Endothelial cell of umbilical vein (primary cell): ENCODE measurements around the gene CNTN5. TPM values are rescaled to one million over a fixed set of nuclear protein-coding genes. Genes with fewer than 3 reads are reported as not detected.

Experiments used
- BruUV-seq: library from RNA; stranded (reverse); fragments of 400-500 nt; replicated peaks from 2 replicates; lab custom pipeline; 2021; lab: Mats Ljungman, UMichigan
- CTCF ChIA-PET: fragments of 300-600, 350-600 bp; sonication (Branson Sonifier 250); formaldehyde crosslinking; loops from one replicate; lab custom pipeline; 2021; ENCODE audit warnings: antibody characterized with exemption, inconsistent platforms; lab: Charles Lee
- POLR2A ChIA-PET: fragments of 300-600, 350-600 bp; sonication (Branson Sonifier 250); formaldehyde crosslinking; loops from one replicate; lab custom pipeline; 2021; ENCODE audit warnings: antibody characterized with exemption, inconsistent platforms; lab: Charles Lee
- DNase-seq: peaks from one replicate; pipeline ENCODE4 v3.0.0-alpha.2; 2011; ENCODE audit warnings: low read depth, low spot score
- FAIRE-seq: peaks from 2 replicates; lab custom pipeline; 2011; peaks lifted over from hg19 to GRCh38; lab: Jason Lieb, UNC
- H2AFZ ChIP-seq: 2 replicates; pipeline ENCODE4 v1.6.0; 2012; ENCODE audit warnings: low read depth, low read length, control low read depth, inconsistent platforms
- H3K27ac ChIP-seq: 2 replicates; pipeline ENCODE4 v1.5.1; 2011; ENCODE audit warnings: low read depth, mild to moderate bottlenecking, control low read depth, low read length, moderate library complexity; ENCODE audit not compliant: insufficient read depth
- H3K27me3 ChIP-seq, 2 experiments: 2 replicates each; pipeline versions ENCODE4 v1.6.0 to v1.6.1; 2011; ENCODE audit warnings: low read length in 2 of 2, mixed read lengths in 1 of 2; ENCODE audit not compliant: control insufficient read depth in 2 of 2, insufficient read depth in 2 of 2
- H3K36me3 ChIP-seq, 2 experiments: 2 replicates in 1 of 2; 3 replicates in 1 of 2; pipeline ENCODE4 v1.5.1; 2011; ENCODE audit warnings: low read length in 2 of 2, mild to moderate bottlenecking in 1 of 2, moderate library complexity in 1 of 2; ENCODE audit not compliant: control insufficient read depth in 2 of 2, insufficient read depth in 2 of 2; ENCODE audit errors: extremely low read depth in 1 of 2
- H3K4me1 ChIP-seq: 3 replicates; pipeline ENCODE4 v1.5.1; 2011; ENCODE audit warnings: mild to moderate bottlenecking, low read length; ENCODE audit not compliant: control insufficient read depth, insufficient read depth; ENCODE audit errors: extremely low read depth
- H3K4me2 ChIP-seq: 2 replicates; pipeline ENCODE4 v1.6.1; 2011; ENCODE audit warnings: low read length, control low read depth, mixed read lengths; ENCODE audit not compliant: insufficient read depth
- H3K4me3 ChIP-seq, 3 experiments: fragments of 200-600 bp in 1 of 3; sonication (generic), shearing (Covaris generic) in 1 of 3; replicated peaks in 1 of 3; 2 replicates each; pipeline ENCODE4 v1.5.1; 2011 to 2016; ENCODE audit warnings: control low read depth in 3 of 3, low read length in 3 of 3, mild to moderate bottlenecking in 2 of 3, inconsistent platforms in 1 of 3, low read depth in 1 of 3, moderate library complexity in 1 of 3; ENCODE audit not compliant: insufficient read depth in 1 of 3
- H3K79me2 ChIP-seq: 2 replicates; pipeline ENCODE4 v1.6.0; 2012; ENCODE audit warnings: low read length, inconsistent platforms; ENCODE audit not compliant: control insufficient read depth, insufficient read depth
- H3K9ac ChIP-seq: replicated peaks from 2 replicates; pipeline ENCODE3; 2011; ENCODE audit warnings: low read length, control low read depth; ENCODE audit not compliant: insufficient read depth; ENCODE audit errors: extremely low read depth
- H3K9me1 ChIP-seq: replicated peaks from 3 replicates; pipeline ENCODE4 v1.6.0; 2011; ENCODE audit warnings: mild to moderate bottlenecking, low read length; ENCODE audit not compliant: control insufficient read depth, insufficient read depth; ENCODE audit errors: extremely low read depth
- H3K9me3 ChIP-seq: replicated peaks from 2 replicates; pipeline ENCODE4 v1.5.1; 2012; ENCODE audit warnings: low read length, inconsistent platforms; ENCODE audit not compliant: control insufficient read depth, insufficient read depth
- H4K20me1 ChIP-seq: replicated peaks from 2 replicates; pipeline ENCODE3; 2011; ENCODE audit warnings: mild to moderate bottlenecking, low read length; ENCODE audit not compliant: control insufficient read depth, insufficient read depth; ENCODE audit errors: extremely low read depth
- EZH2 ChIP-seq: IDR thresholded peaks from 2 replicates; pipeline ENCODE4 v1.6.1; 2012; ENCODE audit warnings: borderline replicate concordance, low read depth, mild to moderate bottlenecking, moderate library complexity, low read length, inconsistent platforms; ENCODE audit not compliant: severe bottlenecking
- FOS ChIP-seq: IDR thresholded peaks from 2 replicates; pipeline ENCODE4 v1.6.1; 2011; ENCODE audit warnings: mild to moderate bottlenecking, low read length, moderate library complexity, borderline replicate concordance; ENCODE audit not compliant: insufficient read depth
- GATA2 ChIP-seq: IDR thresholded peaks from 2 replicates; pipeline ENCODE4 v1.7.0; 2011; ENCODE audit warnings: low read depth, mild to moderate bottlenecking, moderate library complexity, mixed read lengths, low read length; ENCODE audit not compliant: insufficient read length, insufficient read depth
- JUN ChIP-seq: IDR thresholded peaks from 2 replicates; pipeline ENCODE4 v1.6.1; 2011; ENCODE audit warnings: borderline replicate concordance, low read depth; ENCODE audit not compliant: insufficient read length, insufficient read depth
- MAX ChIP-seq: IDR thresholded peaks from 2 replicates; pipeline ENCODE4 v1.6.1; 2011; ENCODE audit not compliant: insufficient read depth, insufficient read length
- MYC ChIP-seq: IDR thresholded peaks from one replicate; pipeline ENCODE4 v1.6.1; 2011; ENCODE audit warnings: mild to moderate bottlenecking, low read depth, low read length
- POLR2A ChIP-seq: IDR thresholded peaks from 2 replicates; pipeline ENCODE4 v1.6.1; 2012; ENCODE audit warnings: low read depth, mild to moderate bottlenecking, control low read depth, low read length
- POLR2AphosphoS5 ChIP-seq: IDR thresholded peaks from 2 replicates; pipeline ENCODE4 v1.6.1; 2012; ENCODE audit warnings: low read depth, mild to moderate bottlenecking, control low read depth, low read length, moderate library complexity; ENCODE audit not compliant: insufficient read depth
- dilution Hi-C: fragments of 300-500 bp; cut with MboI; formaldehyde crosslinking; loops from one replicate; pipeline ENCODE4 v1.15.0; 2019; ENCODE audit warnings: low sequenced_read_pairs; ENCODE audit not compliant: extremely low pct_ligation_motif_present
- intact Hi-C: fragments of 100-400 bp; cut with micrococcal nuclease; formaldehyde crosslinking; loops from one replicate; pipeline ENCODE4 v1.10.0; 2022
- polyA plus RNA-seq, 4 experiments: library from polyadenylated mRNA; depleted of rRNA in 3 of 4; stranded (reverse) in 3 of 4; unstranded in 1 of 4; fragments of >200 nt; gene quantifications; 2 replicates each; pipeline versions ENCODE4 v1.2.1 to v1.2.3, GENCODE V29; 2011 to 2012; ENCODE audit warnings: missing spikeins in 1 of 4
- total RNA-seq: library from RNA; stranded (reverse); gene quantifications from 2 replicates; pipeline ENCODE4 v1.2.3, GENCODE V29; 2021
- TF ChIP-seq, protein P1 (sequence below), 2 donors: IDR thresholded peaks; 1 replicate in 1 of 2; 2 replicates in 1 of 2; pipeline ENCODE4 v1.5.1; 2011; ENCODE audit warnings: low read length in 2 of 2, mild to moderate bottlenecking in 2 of 2, moderate library complexity in 2 of 2, control low read depth in 1 of 2, inconsistent platforms in 1 of 2, low read depth in 1 of 2; ENCODE audit not compliant: insufficient read depth in 1 of 2; ENCODE audit errors: extremely low read depth in 1 of 2

CNTN5 gene
- total and polyA plus RNA-seq, 2 donors (not counting 3 experiments of a cell fraction or from before 2014, with no cell fraction given), result not detected

- intact Hi-C loops, result no loop called here
- no peaks in the 10 kb centered on the region for H3K36me3 ChIP-seq
- no peaks in the 10 kb centered on the region for H3K79me2 ChIP-seq
- H3K4me1 ChIP-seq, result no peaks in the 10 kb centered on the region
- no peak for DNase-seq
- dilution Hi-C loops, result no loop called here
- POLR2A ChIA-PET, result no interaction called here
- CTCF ChIA-PET, result no interaction called here
- no TSS peak for BruUV-seq
- TF ChIP-seq POLR2AphosphoS5 (no peak), MAX (no peak), POLR2A (no peak), GATA2 (no peak), MYC (no peak), EZH2 (no peak), FOS (no peak), JUN (no peak)
- TF ChIP-seq, protein P1, sequence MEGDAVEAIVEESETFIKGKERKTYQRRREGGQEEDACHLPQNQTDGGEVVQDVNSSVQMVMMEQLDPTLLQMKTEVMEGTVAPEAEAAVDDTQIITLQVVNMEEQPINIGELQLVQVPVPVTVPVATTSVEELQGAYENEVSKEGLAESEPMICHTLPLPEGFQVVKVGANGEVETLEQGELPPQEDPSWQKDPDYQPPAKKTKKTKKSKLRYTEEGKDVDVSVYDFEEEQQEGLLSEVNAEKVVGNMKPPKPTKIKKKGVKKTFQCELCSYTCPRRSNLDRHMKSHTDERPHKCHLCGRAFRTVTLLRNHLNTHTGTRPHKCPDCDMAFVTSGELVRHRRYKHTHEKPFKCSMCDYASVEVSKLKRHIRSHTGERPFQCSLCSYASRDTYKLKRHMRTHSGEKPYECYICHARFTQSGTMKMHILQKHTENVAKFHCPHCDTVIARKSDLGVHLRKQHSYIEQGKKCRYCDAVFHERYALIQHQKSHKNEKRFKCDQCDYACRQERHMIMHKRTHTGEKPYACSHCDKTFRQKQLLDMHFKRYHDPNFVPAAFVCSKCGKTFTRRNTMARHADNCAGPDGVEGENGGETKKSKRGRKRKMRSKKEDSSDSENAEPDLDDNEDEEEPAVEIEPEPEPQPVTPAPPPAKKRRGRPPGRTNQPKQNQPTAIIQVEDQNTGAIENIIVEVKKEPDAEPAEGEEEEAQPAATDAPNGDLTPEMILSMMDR (IDR thresholded peaks at IDR 0.05; ENCODE audit: extremely low read depth in 1 of 2, insufficient read depth in 1 of 2, low read depth in 1 of 2, low read length in 2 of 2), result no peak
- H3K9me3 ChIP-seq, result no peaks in the 10 kb centered on the region
- no peak overlapping the region for H3K4me2 ChIP-seq
- H4K20me1 ChIP-seq, result no peaks in the 10 kb centered on the region
- no peaks in the 10 kb centered on the region for H3K27me3 ChIP-seq
- H3K9ac ChIP-seq, result no peak overlapping the region
- H3K27ac ChIP-seq, result no peak overlapping the region
- no peak overlapping the region for H2AFZ ChIP-seq
- no peaks in the 10 kb centered on the region for H3K9me1 ChIP-seq
- FAIRE-seq, result no peak
- no peak overlapping the region for H3K4me3 ChIP-seq
These were observed 142.1 kb downstream of the CNTN5 start for GRCh38 chr11:99162819-99163218.
